ENCODE results near the gene ADAMTS3. TPM values are rescaled to one million over a fixed set of nuclear protein-coding genes. Genes with fewer than 3 reads are reported as not detected.
A peak's percentile ranks its signal among the peaks of the same experiment; 100 is the strongest.

Gene ADAMTS3
- total RNA-seq, 3 donors from 2014 or later: 0.11 to 0.18 (median 0.15) TPM

DNA sequence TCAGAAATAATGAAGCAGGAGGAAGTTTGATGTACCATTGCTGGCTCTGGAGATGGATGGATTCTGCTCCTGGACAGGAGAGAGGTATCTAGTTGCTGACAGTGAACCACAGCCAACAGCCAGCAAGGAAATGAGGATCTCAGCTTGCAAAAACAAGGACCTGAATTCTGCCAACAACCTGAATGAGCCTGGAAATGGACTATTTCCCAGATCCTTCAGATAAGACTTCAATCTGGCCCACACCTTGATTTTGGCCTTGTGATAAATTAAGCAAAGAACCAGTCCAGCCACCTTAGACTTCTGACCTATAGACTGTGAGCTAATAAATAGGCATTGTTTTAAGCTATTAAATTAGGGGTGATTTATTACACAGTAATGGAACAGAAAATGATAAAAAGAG is 220.3 kb downstream of the ADAMTS3 start:
- H3K27me3 Mint-ChIP-seq (ENCODE audit: low read depth): no peaks in the 10 kb centered on the region

GRCh38 chr4:72344418-72344817 is 224.6 kb downstream of the ADAMTS3 start:
- H3K27me3 Mint-ChIP-seq (ENCODE audit: low read depth): no peaks in the 10 kb centered on the region
- DNase-seq (no peak), ATAC-seq (no peak)
- no peaks in the 10 kb centered on the region for H3K9me3 Mint-ChIP-seq
- H3K4me3 Mint-ChIP-seq: no peak overlapping the region
- H3K36me3 Mint-ChIP-seq (ENCODE audit: insufficient read depth): no peaks in the 10 kb centered on the region
- H3K4me1 Mint-ChIP-seq (ENCODE audit: low read depth): no peaks in the 10 kb centered on the region

More for the DNA sequence above, 220.3 kb downstream of the ADAMTS3 start:
- Mint-ChIP-seq H3K4me3 (no peak overlapping the region), H3K4me1 (ENCODE audit: low read depth) (no peaks in the 10 kb centered on the region), H3K9me3 (no peaks in the 10 kb centered on the region), H3K36me3 (ENCODE audit: insufficient read depth) (no peaks in the 10 kb centered on the region)
- ATAC-seq (no peak), DNase-seq (no peak)

GRCh38 chr4:72341432-72341820 is 227.6 kb downstream of the ADAMTS3 start:
- Mint-ChIP-seq H3K9me3 (no peaks in the 10 kb centered on the region), H3K4me3 (no peak overlapping the region), H3K36me3 (ENCODE audit: insufficient read depth) (no peaks in the 10 kb centered on the region), H3K4me1 (ENCODE audit: low read depth) (no peaks in the 10 kb centered on the region), H3K27me3 (ENCODE audit: low read depth) (no peaks in the 10 kb centered on the region)
- ATAC-seq (no peak), DNase-seq (no peak)

- H3K27me3 Mint-ChIP-seq (ENCODE audit: low read depth): no peaks in the 10 kb centered on the region
- H3K9me3 Mint-ChIP-seq: no peaks in the 10 kb centered on the region
- no peak overlapping the region for H3K4me3 Mint-ChIP-seq
- H3K36me3 Mint-ChIP-seq (ENCODE audit: insufficient read depth): no peaks in the 10 kb centered on the region
- ATAC-seq (no peak), DNase-seq (no peak)
- no peaks in the 10 kb centered on the region for H3K4me1 Mint-ChIP-seq (ENCODE audit: low read depth)
These were observed 228.1 kb downstream of the ADAMTS3 start for GRCh38 chr4:72340803-72341431.

DNA sequence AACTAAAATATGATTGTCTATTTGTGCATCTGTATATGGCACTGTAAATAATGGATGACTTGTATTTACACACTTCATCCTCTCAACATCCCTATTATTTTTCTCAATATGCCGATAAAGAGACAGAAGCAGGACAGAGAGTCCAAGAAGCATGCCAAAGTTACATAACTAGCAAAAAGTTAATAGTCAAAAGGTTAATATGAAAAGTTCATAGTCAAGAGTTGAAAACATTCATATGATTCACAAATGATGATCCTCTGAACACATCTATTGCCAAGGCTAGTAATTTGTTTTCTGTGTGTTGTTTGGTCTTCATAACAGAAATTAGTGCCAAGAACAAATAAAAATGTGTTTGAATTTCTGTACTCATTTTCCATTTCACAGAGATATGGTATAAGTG is 231.0 kb downstream of the ADAMTS3 start:
- Mint-ChIP-seq H3K4me1 (ENCODE audit: low read depth) (no peaks in the 10 kb centered on the region), H3K27me3 (ENCODE audit: low read depth) (no peaks in the 10 kb centered on the region), H3K36me3 (ENCODE audit: insufficient read depth) (no peaks in the 10 kb centered on the region), H3K4me3 (no peak overlapping the region), H3K9me3 (no peaks in the 10 kb centered on the region)
- no peak for DNase-seq
- no peak for ATAC-seq

- H3K9me3 Mint-ChIP-seq: no peaks in the 10 kb centered on the region
- ATAC-seq (no peak), DNase-seq (no peak)
- no peaks in the 10 kb centered on the region for H3K27me3 Mint-ChIP-seq (ENCODE audit: low read depth)
- H3K36me3 Mint-ChIP-seq (ENCODE audit: insufficient read depth): no peaks in the 10 kb centered on the region
- no peaks in the 10 kb centered on the region for H3K4me1 Mint-ChIP-seq (ENCODE audit: low read depth)
- no peak overlapping the region for H3K4me3 Mint-ChIP-seq
These were observed 238.6 kb downstream of the ADAMTS3 start for GRCh38 chr4:72330381-72330780.

DNA sequence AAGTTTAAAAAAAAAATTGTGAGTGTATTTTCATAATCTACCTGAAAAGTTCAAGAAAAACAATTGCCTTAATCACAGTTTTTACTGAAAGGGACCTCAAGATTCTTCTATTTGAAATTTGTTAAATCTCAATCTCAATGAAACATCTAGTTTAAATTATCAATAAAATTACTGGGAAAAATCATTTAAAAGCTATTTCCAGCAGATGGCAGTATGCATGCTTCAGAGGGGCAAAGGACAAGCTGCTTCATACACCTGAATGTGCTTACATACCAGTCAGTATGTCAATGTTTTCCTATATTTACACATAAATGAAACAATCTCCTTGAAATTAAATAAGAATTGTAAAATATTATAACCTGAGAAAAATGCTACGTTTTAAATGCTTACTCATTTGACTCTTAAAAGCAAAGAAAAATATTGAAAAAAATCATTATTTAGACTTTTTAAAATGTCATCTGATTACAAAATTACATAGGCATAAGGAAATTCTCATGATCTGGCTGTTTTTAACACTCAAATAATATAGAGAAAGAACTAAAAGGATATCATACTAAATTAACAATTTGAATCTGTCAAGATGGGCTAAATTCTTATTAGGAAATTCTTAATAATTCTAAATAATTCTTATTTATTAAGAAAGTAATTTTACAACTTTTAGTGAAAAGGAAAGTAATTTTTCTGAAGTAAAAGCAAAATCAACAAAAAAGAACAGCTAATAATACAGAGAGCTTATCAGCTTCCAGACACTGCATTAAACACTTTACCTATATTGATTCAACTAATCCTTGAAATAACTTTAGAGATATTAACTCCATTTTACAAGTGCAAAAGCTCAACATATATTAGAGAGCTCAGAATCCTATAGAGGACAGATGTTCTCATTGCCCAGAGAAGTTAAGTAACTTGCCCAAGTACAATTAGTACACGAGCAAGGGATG is 242.1 kb downstream of the ADAMTS3 start:
- no peaks in the 10 kb centered on the region for H3K4me1 Mint-ChIP-seq (ENCODE audit: low read depth)
- H3K27me3 Mint-ChIP-seq (ENCODE audit: low read depth): peaks cover 4% of the 10 kb centered on the region
- no peak overlapping the region for H3K4me3 Mint-ChIP-seq
- no peaks in the 10 kb centered on the region for H3K36me3 Mint-ChIP-seq (ENCODE audit: insufficient read depth)
- DNase-seq: no peak
- ATAC-seq: no peak
- H3K9me3 Mint-ChIP-seq: no peaks in the 10 kb centered on the region

GRCh38 chr4:72325215-72325614 is 243.8 kb downstream of the ADAMTS3 start:
- DNase-seq (no peak), ATAC-seq (no peak)
- no peaks in the 10 kb centered on the region for H3K9me3 Mint-ChIP-seq
- no peaks in the 10 kb centered on the region for H3K4me1 Mint-ChIP-seq (ENCODE audit: low read depth)
- no peaks in the 10 kb centered on the region for H3K36me3 Mint-ChIP-seq (ENCODE audit: insufficient read depth)
- H3K4me3 Mint-ChIP-seq: no peak overlapping the region
- peaks cover 4% of the 10 kb centered on the region for H3K27me3 Mint-ChIP-seq (ENCODE audit: low read depth)

DNA sequence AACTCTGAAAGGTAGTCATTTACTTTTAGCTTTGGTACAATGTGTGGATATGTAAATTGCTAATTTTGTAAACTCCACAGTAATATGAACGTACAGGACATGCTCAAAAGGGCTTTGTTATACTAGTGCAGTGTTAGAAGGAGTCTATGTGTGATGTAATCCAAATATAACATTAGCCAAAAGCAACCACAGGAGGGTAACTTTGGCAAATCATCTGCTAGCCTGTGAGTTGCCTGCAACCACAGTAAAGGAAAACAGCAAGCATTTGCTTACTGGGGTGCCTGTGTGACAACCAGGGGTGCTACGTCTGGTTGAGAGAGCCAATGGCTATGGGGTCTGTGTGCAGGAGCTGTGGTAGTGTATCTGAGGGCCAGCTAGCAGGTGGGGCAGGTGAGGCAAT is 245.8 kb downstream of the ADAMTS3 start:
- peaks cover 6% of the 10 kb centered on the region for H3K4me1 Mint-ChIP-seq (ENCODE audit: low read depth)
- peaks cover 4% of the 10 kb centered on the region for H3K27me3 Mint-ChIP-seq (ENCODE audit: low read depth)
- no peak for ATAC-seq
- H3K4me3 Mint-ChIP-seq: no peak overlapping the region
- no peaks in the 10 kb centered on the region for H3K36me3 Mint-ChIP-seq (ENCODE audit: insufficient read depth)
- DNase-seq: no peak
- H3K9me3 Mint-ChIP-seq: no peaks in the 10 kb centered on the region

- Mint-ChIP-seq H3K27me3 (ENCODE audit: low read depth) (peaks cover 4% of the 10 kb centered on the region), H3K9me3 (no peaks in the 10 kb centered on the region), H3K4me1 (ENCODE audit: low read depth) (peaks cover 6% of the 10 kb centered on the region), H3K36me3 (ENCODE audit: insufficient read depth) (no peaks in the 10 kb centered on the region), H3K4me3 (no peak overlapping the region)
- ATAC-seq (no peak), DNase-seq (no peak)
These were observed 248.6 kb downstream of the ADAMTS3 start for GRCh38 chr4:72320223-72320948.

GRCh38 chr4:72319601-72320021 is 249.4 kb downstream of the ADAMTS3 start:
- Mint-ChIP-seq H3K4me1 (ENCODE audit: low read depth) (peaks cover 6% of the 10 kb centered on the region), H3K9me3 (no peaks in the 10 kb centered on the region), H3K4me3 (no peak overlapping the region), H3K27me3 (ENCODE audit: low read depth) (peaks cover 4% of the 10 kb centered on the region), H3K36me3 (ENCODE audit: insufficient read depth) (no peaks in the 10 kb centered on the region)
- ATAC-seq: peak; percentile 65
- DNase-seq: no peak

- no peak for ATAC-seq
- H3K4me3 Mint-ChIP-seq: no peak overlapping the region
These were observed 250.4 kb downstream of the ADAMTS3 start for GRCh38 chr4:72318421-72319170.

GRCh38 chr4:72314869-72315268 is 254.2 kb downstream of the ADAMTS3 start:
- H3K4me3 Mint-ChIP-seq: no peak overlapping the region
- ATAC-seq (no peak), DNase-seq (no peak)
- H3K36me3 Mint-ChIP-seq (ENCODE audit: insufficient read depth): no peaks in the 10 kb centered on the region
- H3K4me1 Mint-ChIP-seq (ENCODE audit: low read depth): peaks cover 6% of the 10 kb centered on the region
- H3K27me3 Mint-ChIP-seq (ENCODE audit: low read depth): no peaks in the 10 kb centered on the region
- no peaks in the 10 kb centered on the region for H3K9me3 Mint-ChIP-seq

More at GRCh38 chr4:72318421-72319170, 250.4 kb downstream of the ADAMTS3 start:
- Mint-ChIP-seq H3K27me3 (ENCODE audit: low read depth) (peaks cover 4% of the 10 kb centered on the region), H3K36me3 (ENCODE audit: insufficient read depth) (no peaks in the 10 kb centered on the region), H3K4me1 (ENCODE audit: low read depth) (peaks cover 6% of the 10 kb centered on the region), H3K9me3 (no peaks in the 10 kb centered on the region)
- DNase-seq: no peak

DNA sequence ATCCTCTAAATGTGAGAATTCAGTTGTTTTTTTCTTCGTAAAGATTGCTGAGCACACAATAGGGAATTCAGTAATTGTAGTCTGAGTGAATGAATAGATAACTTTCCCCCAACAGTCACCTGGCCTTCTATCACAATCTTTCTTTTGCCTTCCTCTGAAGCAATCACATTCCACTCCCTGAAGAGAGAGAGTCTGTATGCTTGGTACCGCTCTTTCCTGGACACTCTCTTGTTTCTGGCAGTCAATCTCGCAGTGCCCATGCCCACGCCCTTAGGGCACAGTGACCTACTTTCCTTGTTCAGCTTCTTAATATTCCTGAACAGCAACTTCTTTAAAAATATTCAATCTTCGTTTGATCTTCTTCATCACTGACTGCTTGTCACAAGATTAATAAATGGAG is 255.9 kb downstream of the ADAMTS3 start:
- DNase-seq: no peak
- Mint-ChIP-seq H3K9me3 (no peaks in the 10 kb centered on the region), H3K36me3 (ENCODE audit: insufficient read depth) (no peaks in the 10 kb centered on the region), H3K4me3 (no peak overlapping the region), H3K4me1 (ENCODE audit: low read depth) (no peaks in the 10 kb centered on the region), H3K27me3 (ENCODE audit: low read depth) (no peaks in the 10 kb centered on the region)
- no peak for ATAC-seq

Data from activated T-cell treated with anti-CD3 and anti-CD28 coated beads, Interleukin-2, amount 50 U/mL, for 4 hours (primary cell).